ENCODE data around the gene PRKAR1B.

Gene PRKAR1B

DNA sequence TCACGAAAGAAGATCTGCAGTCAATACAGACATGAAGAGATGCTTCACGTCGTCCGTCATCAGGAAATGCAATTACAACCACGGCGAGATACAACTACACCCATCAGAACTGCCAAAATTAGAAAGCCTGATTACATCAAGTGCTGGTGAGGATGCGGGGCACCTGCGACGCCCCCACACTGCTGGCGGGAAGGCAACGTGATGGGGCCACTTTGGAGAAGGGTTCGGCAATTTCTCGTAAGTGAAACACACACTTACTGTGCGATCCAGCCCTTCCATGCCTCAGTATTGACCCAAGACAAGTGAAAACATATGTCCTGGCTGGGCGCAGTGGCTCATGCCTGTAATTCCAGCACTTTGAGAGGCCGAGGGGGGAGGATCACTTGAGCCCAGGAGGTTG lies 181.6 kb downstream of the PRKAR1B start:
- no peak for DNase-seq (ENCODE audit: low read depth in 2 of 3, low spot score in 2 of 3)

- no peak for DNase-seq (ENCODE audit: low read depth in 2 of 3, low spot score in 2 of 3)
Observed at GRCh38 chr7:544338-545221, 182.5 kb downstream of the PRKAR1B start.

- DNase-seq (ENCODE audit: low read depth in 2 of 3, low spot score in 2 of 3), result no peak
Observed at GRCh38 chr7:543501-544337, 183.4 kb downstream of the PRKAR1B start.

DNA sequence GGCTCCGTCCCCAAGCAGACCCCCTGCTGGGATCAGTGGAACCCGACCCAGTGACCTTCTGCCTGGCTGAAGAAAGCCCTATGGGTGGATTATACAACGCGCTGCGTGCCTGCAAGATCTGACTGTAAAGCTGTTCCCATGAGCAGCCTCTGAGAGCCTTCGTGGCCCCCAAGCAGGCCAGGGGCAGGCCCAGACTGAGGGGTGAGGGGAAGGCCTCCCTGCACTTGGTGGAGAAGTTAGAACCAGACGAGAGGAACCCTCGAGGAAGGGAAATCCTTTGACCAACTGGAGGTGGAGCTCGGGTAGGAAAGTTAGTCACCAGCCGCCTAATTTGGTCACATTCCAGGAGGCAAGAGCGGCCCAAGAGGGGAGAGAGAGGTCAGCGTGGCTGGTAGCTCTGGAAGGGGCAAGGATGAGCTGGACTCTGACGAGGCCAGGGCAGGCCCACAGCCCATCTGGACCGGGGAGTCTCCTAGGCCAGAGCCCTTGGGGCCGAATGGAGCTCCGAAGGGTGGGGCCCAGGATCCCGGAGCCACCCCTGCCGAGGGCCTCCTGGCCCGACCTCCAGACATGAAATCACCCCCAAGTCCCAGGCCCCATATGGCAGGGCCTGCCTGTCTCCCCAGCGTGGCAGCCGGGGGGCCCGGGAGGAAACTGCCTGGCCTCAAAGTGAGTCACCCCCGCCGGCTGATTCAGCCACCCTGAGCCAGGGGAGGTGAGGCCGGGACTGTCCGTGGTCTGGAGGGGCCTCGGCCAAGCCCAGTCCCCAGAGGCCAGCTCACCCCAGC lies 184.2 kb downstream of the PRKAR1B start:
- DNase-seq (ENCODE audit: low read depth in 2 of 3, low spot score in 2 of 3), result no peak

DNA sequence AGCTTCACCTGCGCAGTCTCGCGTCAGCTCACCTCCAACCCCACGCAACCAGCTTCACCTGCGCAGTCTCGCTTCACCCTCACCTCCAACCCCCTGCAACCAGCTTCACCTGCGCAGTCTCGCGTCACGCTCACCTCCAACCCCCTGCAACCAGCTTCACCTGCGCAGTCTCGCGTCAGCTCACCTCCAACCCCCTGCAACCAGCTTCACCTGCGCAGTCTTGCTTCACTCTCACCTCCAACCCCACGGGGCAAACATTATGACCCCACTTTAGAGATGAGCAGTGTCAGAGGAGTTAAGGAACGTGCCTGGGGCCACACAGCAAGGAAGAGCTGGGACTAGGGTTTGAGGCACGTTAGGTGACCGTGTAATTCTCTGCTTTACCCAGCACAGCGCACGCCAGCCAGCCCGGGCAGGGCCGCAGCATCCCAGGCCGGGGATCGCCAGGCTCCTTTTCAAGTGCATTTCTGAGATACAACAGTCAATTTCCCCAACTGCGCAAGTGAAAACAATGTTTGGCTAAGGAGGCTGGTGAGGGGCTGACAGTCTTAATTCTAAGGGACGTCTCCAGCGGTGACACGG lies 184.9 kb downstream of the PRKAR1B start:
- no peak for DNase-seq (ENCODE audit: low read depth in 2 of 3, low spot score in 2 of 3)

DNA sequence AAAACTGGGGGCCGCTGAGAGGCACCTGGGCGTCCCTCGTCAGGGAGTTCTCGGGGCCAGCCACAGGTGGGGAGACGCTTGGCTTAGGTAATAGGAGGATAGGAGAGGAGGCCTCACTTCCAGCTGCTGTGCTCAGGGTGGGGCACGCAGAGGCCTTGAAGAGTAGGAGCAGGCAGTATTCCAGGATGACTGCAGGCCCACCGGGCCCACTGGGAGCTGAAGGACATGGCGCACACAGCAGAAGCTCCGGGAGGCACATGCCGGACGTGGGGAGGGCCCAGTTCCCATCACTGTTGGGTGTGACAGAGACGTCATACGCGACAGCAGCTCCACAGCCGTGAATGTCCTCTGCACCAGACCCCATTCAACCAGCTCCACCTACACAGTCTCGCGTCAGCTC lies 185.4 kb downstream of the PRKAR1B start:
- no peak for DNase-seq (ENCODE audit: low read depth in 2 of 3, low spot score in 2 of 3)

GRCh38 chr7:540997-541396 lies 186.1 kb downstream of the PRKAR1B start:
- no peak for DNase-seq (ENCODE audit: low read depth in 2 of 3, low spot score in 2 of 3)

- DNase-seq (ENCODE audit: low read depth in 2 of 3, low spot score in 2 of 3), result no peak
Observed at GRCh38 chr7:540579-540978, 186.5 kb downstream of the PRKAR1B start.

GRCh38 chr7:539731-540411 lies 187.2 kb downstream of the PRKAR1B start:
- no peak for DNase-seq (ENCODE audit: low read depth in 2 of 3, low spot score in 2 of 3)

GRCh38 chr7:538764-539685 lies 188.1 kb downstream of the PRKAR1B start:
- DNase-seq (ENCODE audit: low read depth in 2 of 3, low spot score in 2 of 3), result no peak

- DNase-seq (ENCODE audit: low read depth in 2 of 3, low spot score in 2 of 3), result no peak
Observed at GRCh38 chr7:537911-538634, 189.0 kb downstream of the PRKAR1B start.

DNA sequence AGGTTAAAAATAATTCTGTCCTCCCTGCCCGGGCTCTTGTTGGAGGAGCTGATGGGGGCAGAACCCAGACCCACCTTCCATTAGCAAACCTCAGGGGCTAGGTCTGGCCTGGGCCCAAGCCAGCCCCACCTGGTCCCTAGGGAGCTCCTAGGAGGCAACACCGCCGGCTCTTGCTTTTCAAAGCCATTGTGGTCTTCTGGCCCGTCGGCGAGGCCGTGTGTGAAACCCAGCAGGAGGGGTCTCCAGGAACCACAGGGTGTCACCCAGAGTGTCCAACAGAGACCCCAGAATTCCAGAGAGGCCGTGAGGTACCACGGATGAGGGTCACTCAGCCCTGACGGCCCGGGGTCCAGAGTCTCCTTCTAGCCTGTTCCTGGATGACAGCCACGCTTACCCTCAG lies 190.8 kb downstream of the PRKAR1B start:
- no peak for DNase-seq (ENCODE audit: low read depth in 2 of 3, low spot score in 2 of 3)

DNA sequence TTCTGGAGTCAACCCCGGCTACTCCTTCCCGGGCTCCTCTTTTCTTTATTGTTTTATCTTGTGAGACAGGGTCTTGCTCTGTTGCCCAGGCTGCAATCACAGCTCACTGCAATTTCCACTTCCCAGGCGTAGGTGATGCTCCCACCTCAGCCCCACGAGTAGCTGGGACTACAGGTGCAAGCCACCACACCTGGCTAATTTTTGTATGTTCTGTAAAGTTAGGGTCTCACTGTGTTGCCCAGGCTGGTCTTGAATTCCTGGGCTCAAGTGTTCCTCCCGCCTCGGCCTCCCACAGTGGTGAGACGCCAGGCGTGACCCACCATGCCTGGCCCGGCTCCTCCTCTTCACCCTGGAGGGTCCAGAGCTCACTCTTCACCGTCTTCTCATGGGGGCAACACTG lies 192.1 kb downstream of the PRKAR1B start:
- no peak for DNase-seq (ENCODE audit: low read depth in 2 of 3, low spot score in 2 of 3)

DNA sequence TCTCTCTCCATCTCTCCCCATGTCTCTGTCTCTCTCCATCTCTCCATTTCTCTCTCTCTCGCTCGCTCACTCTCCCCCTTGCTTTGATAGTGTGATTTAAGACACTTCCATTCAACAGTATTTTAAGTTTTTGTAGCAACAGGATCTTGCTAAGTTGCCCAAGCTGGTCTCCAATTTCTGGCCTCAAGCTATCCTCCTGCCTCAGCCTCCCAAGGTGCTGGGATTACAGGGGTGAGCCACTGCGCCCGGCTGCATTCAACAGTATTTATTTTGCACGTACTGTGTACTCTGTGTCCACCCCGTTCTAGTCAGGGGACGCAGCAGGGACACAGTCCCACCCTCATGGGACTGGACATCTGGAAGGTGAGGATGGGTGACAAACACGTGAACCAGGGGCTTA lies 193.0 kb downstream of the PRKAR1B start:
- DNase-seq (ENCODE audit: low read depth in 2 of 3, low spot score in 2 of 3), result no peak

- no peak for DNase-seq (ENCODE audit: low read depth in 2 of 3, low spot score in 2 of 3)
Observed at GRCh38 chr7:533266-533665, 193.8 kb downstream of the PRKAR1B start.

DNA sequence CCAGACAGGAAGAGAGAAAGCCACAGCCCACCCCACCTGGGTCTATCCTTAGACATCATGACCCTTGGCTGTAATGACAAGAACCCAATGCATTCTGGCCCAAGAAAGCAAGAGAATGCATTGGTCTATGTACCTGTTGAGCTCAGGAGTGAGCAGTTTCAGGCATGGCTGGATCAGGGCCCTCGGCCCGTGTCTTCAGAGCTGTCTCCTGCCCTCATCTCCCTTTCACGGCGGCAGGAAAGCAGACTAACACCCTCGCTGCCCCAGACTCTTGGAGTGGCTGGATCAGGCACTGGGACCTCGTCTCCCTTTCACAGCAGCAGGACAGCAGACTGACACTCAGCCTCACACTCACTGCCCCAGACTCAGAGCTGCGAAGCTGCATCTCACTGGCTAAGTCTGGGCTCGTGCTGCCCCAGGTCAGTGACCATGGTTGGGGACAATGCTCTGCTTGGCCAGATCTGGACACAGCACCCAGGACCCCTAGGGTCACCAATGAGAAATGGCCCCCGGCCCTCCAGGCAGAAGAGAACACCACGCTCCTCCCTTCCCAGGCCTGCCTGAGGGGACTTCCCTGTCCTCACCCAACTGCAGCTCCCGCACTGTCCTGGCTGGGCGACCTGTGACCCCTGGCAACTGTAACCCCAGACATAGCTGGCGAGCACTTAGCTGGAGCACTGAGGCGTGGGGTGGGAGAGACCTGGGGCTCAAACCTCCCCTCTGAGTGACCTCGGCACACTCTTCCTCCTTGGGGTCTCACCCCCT lies 194.5 kb downstream of the PRKAR1B start:
- DNase-seq (ENCODE audit: low read depth in 2 of 3, low spot score in 2 of 3), result no peak

- DNase-seq (ENCODE audit: low read depth in 2 of 3, low spot score in 2 of 3), result no peak
Observed at GRCh38 chr7:531777-532176, 195.3 kb downstream of the PRKAR1B start.

DNA sequence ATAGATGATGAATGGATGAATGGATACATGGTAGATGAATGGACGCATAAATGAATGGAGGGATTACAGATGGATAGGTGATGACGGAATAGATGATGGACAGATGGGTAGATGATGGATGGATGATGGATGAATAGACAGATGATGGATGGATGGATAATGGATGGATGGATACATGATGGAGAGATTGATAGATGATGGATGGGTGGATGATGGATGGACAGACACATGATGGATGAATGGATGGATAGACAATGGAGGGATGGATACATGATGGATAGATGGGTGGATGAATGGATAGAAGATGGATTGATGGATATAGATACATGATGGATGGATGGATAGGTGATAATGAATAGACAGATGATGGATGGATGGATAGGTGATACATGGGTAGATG lies 198.6 kb downstream of the PRKAR1B start:
- no peak for DNase-seq (ENCODE audit: low read depth in 2 of 3, low spot score in 2 of 3)
